H9 (cell line): ENCODE results near the gene ZBTB43. TPM values are rescaled to one million over a fixed set of nuclear protein-coding genes. Genes with fewer than 3 reads are reported as not detected.

Source experiments
- DNase-seq: peaks from one replicate; pipeline ENCODE4 v3.0.0-alpha.2; 2017
- H2AFZ ChIP-seq: one replicate; pipeline ENCODE4 v1.6.1; 2013; ENCODE audit warnings: mild to moderate bottlenecking, low read length, control low read depth, moderate library complexity
- H2AK5ac ChIP-seq: 2 replicates; pipeline ENCODE4 v1.6.1; 2013; ENCODE audit warnings: low read length, control low read depth, mixed read lengths; ENCODE audit not compliant: insufficient read length
- H2BK120ac ChIP-seq: one replicate; pipeline ENCODE4 v1.6.1; 2013; ENCODE audit warnings: low read depth, mild to moderate bottlenecking, low read length, control low read depth, inconsistent platforms; ENCODE audit not compliant: poor library complexity, severe bottlenecking
- H2BK12ac ChIP-seq: 2 replicates; pipeline ENCODE4 v1.6.1; 2013; ENCODE audit warnings: low read length, control low read depth, mixed read lengths, low read depth; ENCODE audit not compliant: insufficient read length
- H2BK15ac ChIP-seq: 2 replicates; pipeline ENCODE4 v1.6.1; 2013; ENCODE audit warnings: low read depth, low read length, control low read depth
- H2BK20ac ChIP-seq: one replicate; pipeline ENCODE4 v1.6.1; 2013; ENCODE audit warnings: low read depth, mild to moderate bottlenecking, low read length, control low read depth, inconsistent platforms; ENCODE audit not compliant: poor library complexity, severe bottlenecking
- H2BK5ac ChIP-seq: 2 replicates; pipeline ENCODE4 v1.6.1; 2013; ENCODE audit warnings: low read length, control low read depth, mixed read lengths; ENCODE audit not compliant: insufficient read length
- H3K14ac ChIP-seq: 2 replicates; pipeline ENCODE4 v1.6.1; 2013; ENCODE audit warnings: low read length, control low read depth; ENCODE audit not compliant: insufficient read depth
- H3K18ac ChIP-seq: 2 replicates; pipeline ENCODE4 v1.6.1; 2013; ENCODE audit warnings: low read depth, mild to moderate bottlenecking, mixed read lengths, low read length, control low read depth; ENCODE audit not compliant: insufficient read length
- H3K23ac ChIP-seq: 2 replicates; pipeline ENCODE4 v1.6.1; 2013; ENCODE audit warnings: low read length, control low read depth, mixed read lengths, low read depth; ENCODE audit not compliant: insufficient read length
- H3K23me2 ChIP-seq: 2 replicates; pipeline ENCODE4 v1.6.1; 2013; ENCODE audit warnings: low read depth, mild to moderate bottlenecking, mixed read lengths, low read length, control low read depth; ENCODE audit not compliant: insufficient read length, poor library complexity, severe bottlenecking
- H3K27ac ChIP-seq: 2 replicates; pipeline ENCODE4 v1.5.1; 2013; ENCODE audit warnings: low read length, control low read depth, mixed read lengths, low read depth; ENCODE audit not compliant: insufficient read length
- H3K27me3 ChIP-seq: 2 replicates; pipeline ENCODE4 v1.6.1; 2013; ENCODE audit warnings: low read length, control low read depth, inconsistent platforms; ENCODE audit not compliant: insufficient read depth
- H3K4ac ChIP-seq: 2 replicates; pipeline ENCODE4 v1.6.1; 2013; ENCODE audit warnings: low read depth, mild to moderate bottlenecking, control low read depth, inconsistent platforms, low read length, moderate library complexity
- H3K4me1 ChIP-seq: 2 replicates; pipeline ENCODE4 v1.6.1; 2013; ENCODE audit warnings: low read length, control low read depth, inconsistent platforms; ENCODE audit not compliant: insufficient read depth
- H3K4me2 ChIP-seq: 2 replicates; pipeline ENCODE4 v1.6.1; 2013; ENCODE audit warnings: low read length, control low read depth, mixed read lengths; ENCODE audit not compliant: insufficient read length, insufficient read depth
- H3K56ac ChIP-seq: 2 replicates; pipeline ENCODE4 v1.6.1; 2013; ENCODE audit warnings: low read depth, mild to moderate bottlenecking, mixed read lengths, low read length, control low read depth; ENCODE audit not compliant: insufficient read length
- H3K79me1 ChIP-seq: 2 replicates; pipeline ENCODE4 v1.6.1; 2013; ENCODE audit warnings: low read depth, mild to moderate bottlenecking, moderate library complexity, low read length, control low read depth, inconsistent platforms; ENCODE audit not compliant: insufficient read depth, poor library complexity, severe bottlenecking
- H3K79me2 ChIP-seq: 2 replicates; pipeline ENCODE4 v1.6.1; 2013; ENCODE audit warnings: low read length, control low read depth, inconsistent platforms; ENCODE audit not compliant: insufficient read depth
- H3K9ac ChIP-seq: 2 replicates; pipeline ENCODE4 v1.6.1; 2013; ENCODE audit warnings: low read length, control low read depth, mixed read lengths; ENCODE audit not compliant: insufficient read length; ENCODE audit errors: extremely low read depth
- H3K9me3 ChIP-seq: one replicate; pipeline ENCODE4 v1.6.1; 2013; ENCODE audit warnings: low read depth, low read length, inconsistent platforms; ENCODE audit not compliant: control insufficient read depth
- H3T11ph ChIP-seq: one replicate; pipeline ENCODE4 v1.6.1; 2013; ENCODE audit warnings: mild to moderate bottlenecking, low read length, control low read depth, inconsistent platforms
- H4K20me1 ChIP-seq: one replicate; pipeline ENCODE4 v1.6.1; 2013; ENCODE audit not compliant: control insufficient read depth, insufficient read length, insufficient read depth
- H4K5ac ChIP-seq: 2 replicates; pipeline ENCODE4 v1.6.1; 2013; ENCODE audit warnings: low read depth, mild to moderate bottlenecking, mixed read lengths, low read length, control low read depth; ENCODE audit not compliant: insufficient read length
- H4K8ac ChIP-seq: replicated peaks from 2 replicates; pipeline ENCODE4 v1.6.1; 2013; ENCODE audit warnings: low read length, control low read depth, mixed read lengths, low read depth; ENCODE audit not compliant: insufficient read length
- H4K91ac ChIP-seq: 2 replicates; pipeline ENCODE4 v1.6.1; 2013; ENCODE audit warnings: low read depth, mild to moderate bottlenecking, moderate library complexity, mixed read lengths, low read length, control low read depth; ENCODE audit not compliant: insufficient read length
- H3K27ac Mint-ChIP-seq, 3 experiments: 2 replicates in 2 of 3; 3 replicates in 1 of 3; pipeline ENCODE4 v1.8.0; 2020 to 2021; ENCODE audit warnings: mixed read lengths in 3 of 3, mild to moderate bottlenecking in 1 of 3, moderate library complexity in 1 of 3
- H3K27me3 Mint-ChIP-seq: 2 replicates; pipeline ENCODE4 v1.8.0; 2021; ENCODE audit warnings: low read depth, mild to moderate bottlenecking, moderate library complexity, mixed read lengths
- H3K36me3 Mint-ChIP-seq, 3 experiments: 2 replicates in 2 of 3; 3 replicates in 1 of 3; pipeline ENCODE4 v1.8.0; 2020 to 2021; ENCODE audit warnings: low read depth in 3 of 3, mixed read lengths in 3 of 3; ENCODE audit not compliant: insufficient read depth in 1 of 3
- H3K4me1 Mint-ChIP-seq, 2 experiments: 2 replicates each; pipeline ENCODE4 v1.8.0; 2020; ENCODE audit warnings: mixed read lengths in 2 of 2
- H3K4me3 Mint-ChIP-seq, 2 experiments: 2 replicates in 1 of 2; 3 replicates in 1 of 2; pipeline ENCODE4 v1.8.0; 2020 to 2021; ENCODE audit warnings: mild to moderate bottlenecking in 2 of 2, mixed read lengths in 2 of 2, moderate library complexity in 1 of 2
- H3K9me3 Mint-ChIP-seq, 2 experiments: 2 replicates in 1 of 2; 3 replicates in 1 of 2; pipeline ENCODE4 v1.8.0; 2020; ENCODE audit warnings: mild to moderate bottlenecking in 2 of 2, mixed read lengths in 2 of 2, moderate library complexity in 1 of 2
- WGBS: extraction: QIAGEN DNeasy Blood & Tissue Kit; methylation state at CpG from one replicate; pipeline ENCODE4 v1.1.7; 2013; ENCODE audit warnings: missing lambda C conversion rate, low lambda C conversion rate, mixed read lengths; ENCODE audit not compliant: insufficient read length; ENCODE audit errors: extremely low coverage; 5-methylcytosine and 5-hydroxymethylcytosine counted together
- total RNA-seq: library from RNA; stranded (reverse); gene quantifications from 2 replicates; pipeline ENCODE4 v1.2.1, GENCODE V29; 2021
- TF ChIP-seq, protein P1 (sequence below): fragments of 200-600 bp; sonication (generic); conservative IDR thresholded peaks from 3 replicates; pipeline ENCODE4 v1.8.0; 2021; ENCODE audit warnings: antibody characterized with exemption, mild to moderate bottlenecking

ZBTB43 gene
- total RNA-seq, 1 experiment from 2014 or later: 15.7 TPM

GRCh38 chr9:126834672-126835071 lies 29.8 kb downstream of the ZBTB43 start:
- H3K36me3 Mint-ChIP-seq: peaks cover 13 to 40% (median 33%) of the 10 kb centered on the region in 3 experiments; a peak in 6 of 7 replicates
- H3K18ac ChIP-seq: no peak overlapping the region
- H3K27me3 Mint-ChIP-seq: no peaks in the 10 kb centered on the region; the same call in 1 of the 2 replicates

More at GRCh38 chr9:126834672-126835071, 29.8 kb downstream of the ZBTB43 start:
- Histone ChIP-seq H3T11ph (no peak overlapping the region), H2BK15ac (no peak overlapping the region), H3K14ac (no peak overlapping the region), H3K27me3 (no peaks in the 10 kb centered on the region), H4K5ac (no peak overlapping the region), H3K56ac (no peak overlapping the region), H3K9me3 (no peaks in the 10 kb centered on the region), H2BK120ac (no peak overlapping the region), H2BK20ac (no peak overlapping the region), H2BK5ac (no peak overlapping the region), H3K27ac (no peak overlapping the region), H4K8ac (no peak overlapping the region), H3K79me1 (no peaks in the 10 kb centered on the region), H2AFZ (no peak overlapping the region), H2AK5ac (no peak overlapping the region), H3K23me2 (no peaks in the 10 kb centered on the region), H4K91ac (no peak overlapping the region), H3K79me2 (no peaks in the 10 kb centered on the region), H3K4me2 (no peak overlapping the region), H3K9ac (no peak overlapping the region), H2BK12ac (no peak overlapping the region), H4K20me1 (no peaks in the 10 kb centered on the region), H3K4me1 (no peaks in the 10 kb centered on the region), H3K23ac (no peak overlapping the region), H3K4ac (no peak overlapping the region)
- Mint-ChIP-seq H3K4me3 (no peak overlapping the region), H3K4me1 (no peaks in the 10 kb centered on the region), H3K9me3 (no peaks in the 10 kb centered on the region), H3K27ac (no peak overlapping the region)
- no CpG with 5 or more reads among the region's 2 CpGs for WGBS
- no peak for DNase-seq
- TF ChIP-seq, protein P1, sequence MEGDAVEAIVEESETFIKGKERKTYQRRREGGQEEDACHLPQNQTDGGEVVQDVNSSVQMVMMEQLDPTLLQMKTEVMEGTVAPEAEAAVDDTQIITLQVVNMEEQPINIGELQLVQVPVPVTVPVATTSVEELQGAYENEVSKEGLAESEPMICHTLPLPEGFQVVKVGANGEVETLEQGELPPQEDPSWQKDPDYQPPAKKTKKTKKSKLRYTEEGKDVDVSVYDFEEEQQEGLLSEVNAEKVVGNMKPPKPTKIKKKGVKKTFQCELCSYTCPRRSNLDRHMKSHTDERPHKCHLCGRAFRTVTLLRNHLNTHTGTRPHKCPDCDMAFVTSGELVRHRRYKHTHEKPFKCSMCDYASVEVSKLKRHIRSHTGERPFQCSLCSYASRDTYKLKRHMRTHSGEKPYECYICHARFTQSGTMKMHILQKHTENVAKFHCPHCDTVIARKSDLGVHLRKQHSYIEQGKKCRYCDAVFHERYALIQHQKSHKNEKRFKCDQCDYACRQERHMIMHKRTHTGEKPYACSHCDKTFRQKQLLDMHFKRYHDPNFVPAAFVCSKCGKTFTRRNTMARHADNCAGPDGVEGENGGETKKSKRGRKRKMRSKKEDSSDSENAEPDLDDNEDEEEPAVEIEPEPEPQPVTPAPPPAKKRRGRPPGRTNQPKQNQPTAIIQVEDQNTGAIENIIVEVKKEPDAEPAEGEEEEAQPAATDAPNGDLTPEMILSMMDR: no peak
